ENCODE results near the gene DLK1.

- TF ChIP-seq, protein P1, sequence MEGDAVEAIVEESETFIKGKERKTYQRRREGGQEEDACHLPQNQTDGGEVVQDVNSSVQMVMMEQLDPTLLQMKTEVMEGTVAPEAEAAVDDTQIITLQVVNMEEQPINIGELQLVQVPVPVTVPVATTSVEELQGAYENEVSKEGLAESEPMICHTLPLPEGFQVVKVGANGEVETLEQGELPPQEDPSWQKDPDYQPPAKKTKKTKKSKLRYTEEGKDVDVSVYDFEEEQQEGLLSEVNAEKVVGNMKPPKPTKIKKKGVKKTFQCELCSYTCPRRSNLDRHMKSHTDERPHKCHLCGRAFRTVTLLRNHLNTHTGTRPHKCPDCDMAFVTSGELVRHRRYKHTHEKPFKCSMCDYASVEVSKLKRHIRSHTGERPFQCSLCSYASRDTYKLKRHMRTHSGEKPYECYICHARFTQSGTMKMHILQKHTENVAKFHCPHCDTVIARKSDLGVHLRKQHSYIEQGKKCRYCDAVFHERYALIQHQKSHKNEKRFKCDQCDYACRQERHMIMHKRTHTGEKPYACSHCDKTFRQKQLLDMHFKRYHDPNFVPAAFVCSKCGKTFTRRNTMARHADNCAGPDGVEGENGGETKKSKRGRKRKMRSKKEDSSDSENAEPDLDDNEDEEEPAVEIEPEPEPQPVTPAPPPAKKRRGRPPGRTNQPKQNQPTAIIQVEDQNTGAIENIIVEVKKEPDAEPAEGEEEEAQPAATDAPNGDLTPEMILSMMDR (IDR thresholded peaks at IDR 0.05) = no peak
- no peak for TF ChIP-seq ZFX (IDR thresholded peaks at IDR 0.05; ENCODE audit: borderline replicate concordance)
Measured at GRCh38 chr14:100748944-100749343, 22.3 kb downstream of the DLK1 start.
